ENCODE data around the gene S100A1.
"Not testable (repeated sequence)": the region's sequence is repeated elsewhere in the genome, so short reads cannot be mapped to it uniquely, and the experiment has no call there.

Gene S100A1

DNA sequence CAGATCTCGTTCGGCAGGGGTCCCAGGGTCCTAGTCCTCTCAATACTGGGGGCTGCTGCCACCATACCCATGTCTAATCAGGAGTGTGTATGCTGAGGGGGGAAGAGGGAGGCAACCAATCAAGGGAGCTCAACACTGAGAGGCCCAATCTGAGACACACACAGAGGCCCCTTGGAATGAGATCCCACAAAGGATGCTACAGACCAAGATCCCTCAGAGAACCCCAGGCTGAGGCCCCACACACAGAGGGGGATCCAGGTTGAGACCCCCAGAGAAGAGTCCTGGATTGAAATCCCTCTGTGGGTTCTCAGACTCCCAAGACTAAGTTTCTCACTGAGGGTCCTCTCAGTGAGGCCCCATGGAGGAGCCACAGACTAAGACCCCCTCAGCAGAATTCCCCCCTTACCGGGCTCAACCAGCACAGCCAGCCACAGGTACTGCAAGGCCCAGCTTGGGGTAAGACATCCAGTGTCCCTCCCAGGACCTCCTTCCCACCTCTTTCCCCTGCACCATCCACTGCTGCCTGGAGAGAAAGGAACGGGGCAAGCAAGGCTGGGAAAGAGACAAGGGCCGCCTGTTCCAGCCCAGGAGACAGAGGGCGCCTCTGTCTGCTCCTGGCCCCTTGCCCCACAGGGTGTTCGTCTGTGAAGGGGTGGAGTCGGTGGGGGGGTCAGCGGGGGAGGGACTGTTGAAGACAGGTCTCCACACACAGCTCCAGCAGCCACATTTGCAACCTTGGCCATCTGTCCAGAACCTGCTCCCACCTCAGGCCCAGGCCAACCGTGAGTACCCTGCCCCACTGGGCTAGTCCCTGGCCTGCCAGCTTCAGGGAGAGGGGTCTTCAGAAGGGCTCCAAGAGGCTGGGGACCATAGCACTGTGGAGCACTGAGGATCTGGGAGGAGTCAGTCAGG lies at the start of gene S100A1:
TSS of gene S100A1 (plus strand) at position 720 of the 912 bp plus-strand sequence. CDS start 2,088 bp downstream, outside the sequence.
- no peak for DNase-seq (ENCODE audit: extremely low read depth in 1 of 2, low read depth in 1 of 2)

DNA sequence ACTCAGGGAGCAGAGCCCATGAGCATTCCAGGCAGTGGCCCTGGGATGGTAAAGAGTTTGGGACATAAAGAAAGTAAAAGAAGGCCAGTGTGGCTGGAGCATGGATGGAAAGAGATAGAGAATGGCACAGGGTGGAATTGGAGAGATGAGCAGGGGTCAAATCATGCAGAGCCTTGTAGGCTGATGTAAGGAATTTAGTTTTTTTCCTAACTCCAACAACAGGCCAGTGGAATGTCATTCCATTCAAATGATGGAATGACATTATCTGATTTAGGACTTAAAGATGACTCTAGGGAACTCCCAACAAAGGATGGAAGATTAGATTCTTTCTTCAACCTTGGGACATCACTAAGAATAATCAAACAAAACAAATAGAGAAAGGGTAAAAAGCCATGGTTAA lies 49.7 kb upstream of the S100A1 start:
- no peak for DNase-seq (ENCODE audit: extremely low read depth in 1 of 2, low read depth in 1 of 2)

- DNase-seq (ENCODE audit: extremely low read depth in 1 of 2, low read depth in 1 of 2): no peak
Measured at GRCh38 chr1:153578936-153579335, 49.3 kb upstream of the S100A1 start.

- DNase-seq (ENCODE audit: extremely low read depth in 1 of 2, low read depth in 1 of 2): not testable (repeated sequence)
Measured at GRCh38 chr1:153582836-153583235, 45.4 kb upstream of the S100A1 start.

- DNase-seq (ENCODE audit: extremely low read depth in 1 of 2, low read depth in 1 of 2): not testable (repeated sequence)
Measured at GRCh38 chr1:153583514-153583913, 44.7 kb upstream of the S100A1 start.

DNA sequence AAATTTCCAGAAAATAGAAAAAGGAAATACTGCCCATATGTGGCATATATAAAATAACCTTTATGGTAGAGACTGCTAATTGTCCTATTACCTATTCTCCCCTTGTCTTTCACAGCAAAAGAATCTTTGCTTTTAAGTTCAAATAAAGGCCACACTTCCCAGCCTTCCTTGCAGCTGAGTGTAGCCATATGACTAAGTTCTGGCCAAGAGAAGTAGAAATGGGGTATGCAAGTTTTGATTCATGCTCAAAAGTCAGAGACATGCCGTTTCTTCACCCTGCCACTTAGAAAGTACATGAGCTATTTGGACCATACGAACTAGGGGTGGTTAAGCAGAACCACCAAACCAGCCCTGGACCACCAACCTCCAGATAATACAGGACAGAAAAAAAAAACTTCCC lies 44.3 kb upstream of the S100A1 start:
- no peak for DNase-seq (ENCODE audit: extremely low read depth in 1 of 2, low read depth in 1 of 2)

- DNase-seq (ENCODE audit: extremely low read depth in 1 of 2, low read depth in 1 of 2): no peak
Measured at GRCh38 chr1:153585006-153585405, 43.2 kb upstream of the S100A1 start.

DNA sequence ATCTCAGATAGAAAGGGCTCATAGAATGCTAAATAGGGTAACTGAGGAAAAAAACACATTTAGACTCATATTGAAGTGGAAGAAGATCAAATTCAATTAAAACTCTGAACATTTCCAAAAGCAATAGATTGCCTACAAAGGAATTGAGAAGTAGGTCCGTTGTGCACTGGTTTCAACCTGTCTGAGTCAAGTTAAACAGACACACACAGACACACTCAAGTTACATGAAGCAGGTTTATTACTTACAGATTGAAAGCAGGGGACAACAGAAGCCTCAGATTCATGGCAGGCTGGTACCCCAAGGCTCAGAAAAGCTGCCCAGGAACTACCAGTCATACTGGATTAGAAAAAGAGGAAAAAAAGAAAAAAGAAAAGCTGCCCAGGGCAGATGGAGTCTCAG lies 41.9 kb upstream of the S100A1 start:
- DNase-seq (ENCODE audit: extremely low read depth in 1 of 2, low read depth in 1 of 2): no peak

GRCh38 chr1:153587314-153587713 lies 40.9 kb upstream of the S100A1 start:
- DNase-seq (ENCODE audit: extremely low read depth in 1 of 2, low read depth in 1 of 2): no peak

- not testable (repeated sequence) for DNase-seq (ENCODE audit: extremely low read depth in 1 of 2, low read depth in 1 of 2)
Measured at GRCh38 chr1:153588033-153588432, 40.2 kb upstream of the S100A1 start.

- no peak for DNase-seq (ENCODE audit: extremely low read depth in 1 of 2, low read depth in 1 of 2)
Measured at GRCh38 chr1:153588482-153588881, 39.8 kb upstream of the S100A1 start.

GRCh38 chr1:153592748-153593147 lies 35.5 kb upstream of the S100A1 start:
- DNase-seq (ENCODE audit: extremely low read depth in 1 of 2, low read depth in 1 of 2): no peak

GRCh38 chr1:153597206-153597605 lies 31.0 kb upstream of the S100A1 start:
- no peak for DNase-seq (ENCODE audit: extremely low read depth in 1 of 2, low read depth in 1 of 2)

DNA sequence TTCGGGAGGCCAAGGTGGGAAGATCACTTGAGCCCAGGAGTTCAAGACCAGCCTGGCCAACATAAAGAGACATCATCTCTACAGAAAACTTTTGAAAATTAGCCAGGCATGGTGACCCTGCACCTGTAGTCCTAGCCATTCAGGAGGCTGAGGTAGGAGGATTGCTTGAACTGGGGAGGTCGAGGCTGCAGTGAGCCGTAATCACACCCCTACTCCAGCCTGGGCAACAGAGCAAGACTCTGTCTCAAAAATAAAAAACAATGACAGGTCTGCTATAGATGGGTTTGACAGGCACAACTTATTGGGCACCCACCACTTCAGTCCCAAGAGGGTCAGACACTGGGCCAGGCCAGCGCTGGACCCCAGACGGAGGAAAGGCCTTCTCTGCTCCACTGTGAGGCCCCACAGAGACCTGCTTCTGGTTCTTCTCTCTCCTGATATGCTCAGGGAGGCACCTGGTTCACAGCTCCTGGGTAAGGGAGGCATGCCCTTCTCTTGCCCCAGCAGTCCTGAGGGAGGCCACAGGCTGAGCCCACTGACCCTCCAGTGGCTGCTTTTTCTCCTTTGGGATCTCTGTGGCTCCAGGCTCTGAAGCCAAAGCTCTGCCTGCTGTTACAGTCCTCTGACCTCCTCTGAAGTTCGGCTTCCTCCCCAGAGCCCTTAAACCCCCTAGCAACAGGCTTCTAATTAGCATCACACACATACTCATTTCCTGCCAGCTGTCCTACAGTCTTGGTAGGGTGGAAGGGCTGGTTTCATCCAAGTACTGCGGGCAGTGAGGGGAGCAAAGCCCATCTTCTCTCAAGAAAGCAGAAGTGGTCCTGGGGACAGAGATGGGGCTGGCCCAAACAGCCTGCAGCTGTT lies 29.7 kb upstream of the S100A1 start:
- no peak for DNase-seq (ENCODE audit: extremely low read depth in 1 of 2, low read depth in 1 of 2)

DNA sequence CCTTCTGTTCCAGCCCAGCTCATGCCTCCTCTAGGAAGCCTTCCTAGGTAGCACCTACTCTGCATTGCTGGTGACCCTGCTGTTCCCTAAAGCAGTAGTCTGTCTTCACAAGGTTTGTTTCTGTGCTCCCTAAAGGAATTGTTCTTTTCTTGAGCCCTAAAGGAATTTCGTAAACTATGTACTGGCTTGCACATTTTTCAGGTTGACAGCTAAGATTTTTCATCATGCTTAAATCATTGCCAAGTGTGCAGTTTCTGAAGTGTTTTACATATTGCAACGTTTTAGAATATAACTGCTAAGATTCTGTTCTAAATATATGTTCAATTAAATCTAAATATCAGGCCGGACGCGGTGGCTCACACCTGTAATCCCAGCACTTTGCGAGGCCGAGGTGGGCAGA lies 28.4 kb upstream of the S100A1 start:
- DNase-seq (ENCODE audit: extremely low read depth in 1 of 2, low read depth in 1 of 2): no peak

DNA sequence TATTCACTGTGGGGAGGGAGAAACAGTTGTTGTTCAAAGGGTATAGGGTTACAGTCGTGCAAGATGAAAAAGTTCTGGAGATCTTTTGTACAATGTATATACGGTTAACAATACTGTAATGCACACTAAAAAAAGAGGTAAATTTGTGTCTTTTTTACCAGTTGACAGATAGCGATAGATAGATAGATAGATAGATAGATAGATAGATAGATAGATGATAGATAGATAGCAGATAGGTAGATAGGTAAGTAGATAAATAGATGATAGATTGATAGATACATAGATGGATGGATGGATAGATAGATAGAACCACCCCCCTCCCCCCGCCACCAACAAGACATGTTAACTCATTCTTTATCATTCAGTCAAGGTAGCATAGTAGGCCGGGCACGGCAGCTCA lies 25.5 kb upstream of the S100A1 start:
- DNase-seq (ENCODE audit: extremely low read depth in 1 of 2, low read depth in 1 of 2): no peak

DNA sequence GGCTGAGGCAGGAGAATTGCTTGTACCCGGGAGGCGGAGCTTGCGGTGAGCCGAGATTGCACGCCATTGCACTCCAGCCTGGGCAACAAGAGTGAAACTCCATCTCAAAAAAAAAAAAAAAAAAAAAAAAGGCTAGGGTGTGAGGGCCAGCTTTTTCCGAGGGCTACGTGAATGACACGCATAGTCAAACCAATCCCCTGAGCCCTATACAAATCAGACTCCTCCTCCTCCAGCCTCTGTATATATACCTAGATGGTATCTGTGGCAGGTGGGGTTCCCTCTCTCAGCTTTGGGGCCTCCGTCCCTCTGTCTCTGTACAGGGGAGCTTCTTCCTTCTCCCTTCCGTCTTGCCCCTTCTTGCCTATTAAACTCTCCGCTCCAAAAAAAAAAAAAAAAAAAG lies 22.0 kb upstream of the S100A1 start:
- DNase-seq (ENCODE audit: extremely low read depth in 1 of 2, low read depth in 1 of 2): no peak

GRCh38 chr1:153607381-153607780 lies 20.9 kb upstream of the S100A1 start:
- no peak for DNase-seq (ENCODE audit: extremely low read depth in 1 of 2, low read depth in 1 of 2)

- no peak for DNase-seq (ENCODE audit: extremely low read depth in 1 of 2, low read depth in 1 of 2)
Measured at GRCh38 chr1:153608089-153608682, 20.0 kb upstream of the S100A1 start.

DNA sequence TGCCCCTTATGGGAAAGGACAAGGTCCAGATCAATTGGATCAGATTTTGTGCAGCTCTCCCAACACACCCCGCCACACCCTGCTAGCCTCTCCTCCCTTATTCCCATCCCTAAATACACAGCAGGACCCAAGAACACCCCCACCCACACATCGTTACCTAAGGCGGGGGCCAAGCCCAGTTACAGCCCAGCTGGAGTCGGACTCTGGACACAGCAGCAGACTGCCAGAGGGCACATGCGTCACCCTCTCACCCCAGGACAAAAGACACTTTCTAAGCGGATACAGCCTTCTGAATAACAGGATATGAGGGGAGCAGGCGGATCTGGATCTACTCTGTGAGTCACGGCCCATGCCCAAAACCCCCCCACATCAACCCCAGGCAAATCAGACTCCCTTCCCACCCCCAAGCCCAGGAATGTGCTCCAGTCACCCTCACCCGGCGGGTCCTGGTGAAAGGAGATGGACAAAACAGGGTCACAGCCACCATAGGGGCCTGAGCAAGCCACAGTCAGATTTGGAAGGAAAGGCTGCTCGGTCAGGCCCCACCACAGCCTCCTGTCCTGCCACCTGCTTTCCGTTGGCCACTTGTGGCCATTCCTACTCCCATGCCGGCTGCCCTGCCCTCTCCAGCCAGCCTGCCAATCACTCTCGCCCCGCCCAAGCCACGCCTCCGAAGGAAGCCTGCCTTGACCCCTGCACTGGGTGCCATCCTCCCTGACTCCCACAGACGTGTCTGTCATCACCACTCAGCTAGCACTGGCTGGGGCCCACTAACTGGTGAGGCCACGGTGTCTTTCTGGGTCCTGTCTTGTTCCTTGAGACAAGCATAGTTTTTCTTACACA lies 19.3 kb upstream of the S100A1 start:
- no peak for DNase-seq (ENCODE audit: extremely low read depth in 1 of 2, low read depth in 1 of 2)

DNA sequence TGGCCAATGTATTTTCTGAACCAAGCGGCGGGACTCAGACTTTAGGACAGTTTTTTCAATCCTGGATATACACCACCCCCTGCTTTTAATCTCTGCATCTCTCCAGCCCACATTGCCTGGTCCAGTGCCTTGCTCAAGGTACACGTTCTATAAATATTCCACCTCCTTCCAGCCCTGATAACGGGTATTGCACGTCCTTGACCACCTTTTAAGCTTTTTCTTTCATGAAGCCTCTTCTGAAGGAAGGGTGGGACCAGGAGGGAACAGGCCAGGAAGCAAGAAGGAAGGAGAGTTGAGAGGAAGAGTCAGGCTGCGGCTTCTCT lies 18.7 kb upstream of the S100A1 start:
- no peak for DNase-seq (ENCODE audit: extremely low read depth in 1 of 2, low read depth in 1 of 2)
